Endodermal cell (in vitro differentiated cells): ENCODE results near the gene COCH. TPM values are rescaled to one million over a fixed set of nuclear protein-coding genes. Genes with fewer than 3 reads are reported as not detected.

Experiments
- DNase-seq: peaks from one replicate; pipeline ENCODE4 v3.0.0-alpha.2; 2017
- H3K27ac ChIP-seq: 2 replicates; pipeline ENCODE4 v1.5.1; 2013; ENCODE audit warnings: mild to moderate bottlenecking, low read depth, low read length, moderate library complexity
- H3K27me3 ChIP-seq: 2 replicates; pipeline ENCODE4 v1.6.1; 2013; ENCODE audit warnings: mild to moderate bottlenecking, low read length, moderate library complexity; ENCODE audit not compliant: insufficient read depth, control insufficient read depth, poor library complexity, severe bottlenecking
- H3K36me3 ChIP-seq: 2 replicates; pipeline ENCODE4 v1.7.0; 2013; ENCODE audit warnings: mild to moderate bottlenecking, low read length, moderate library complexity; ENCODE audit not compliant: control insufficient read depth, insufficient read depth
- H3K4me1 ChIP-seq: one replicate; pipeline ENCODE4 v1.7.0; 2013; ENCODE audit warnings: low read length; ENCODE audit not compliant: control insufficient read depth, insufficient read depth
- H3K4me3 ChIP-seq: 2 replicates; pipeline ENCODE4 v1.5.1; 2013; ENCODE audit warnings: mild to moderate bottlenecking, low read length, moderate library complexity
- H3K9ac ChIP-seq: 2 replicates; pipeline ENCODE4 v1.6.1; 2013; ENCODE audit warnings: mild to moderate bottlenecking, low read length, moderate library complexity; ENCODE audit not compliant: poor library complexity, severe bottlenecking; ENCODE audit errors: extremely low read depth
- H3K9me3 ChIP-seq: 2 replicates; pipeline ENCODE4 v1.6.1; 2013; ENCODE audit warnings: mild to moderate bottlenecking, low read length, moderate library complexity; ENCODE audit not compliant: control insufficient read depth
- H3K27ac Mint-ChIP-seq: 2 replicates; pipeline ENCODE4 v1.8.0; 2020; ENCODE audit warnings: mixed read lengths
- H3K27me3 Mint-ChIP-seq: 2 replicates; pipeline ENCODE4 v1.8.0; 2021; ENCODE audit warnings: mild to moderate bottlenecking, mixed read lengths; ENCODE audit not compliant: insufficient read depth
- H3K36me3 Mint-ChIP-seq: 2 replicates; pipeline ENCODE4 v1.8.0; 2020; ENCODE audit warnings: low read depth, mixed read lengths
- H3K4me1 Mint-ChIP-seq: 2 replicates; pipeline ENCODE4 v1.8.0; 2020; ENCODE audit warnings: mixed read lengths
- H3K4me3 Mint-ChIP-seq: 2 replicates; pipeline ENCODE4 v1.8.0; 2020; ENCODE audit warnings: mild to moderate bottlenecking, moderate library complexity, mixed read lengths
- H3K9me3 Mint-ChIP-seq: 2 replicates; pipeline ENCODE4 v1.8.0; 2020; ENCODE audit warnings: mild to moderate bottlenecking, mixed read lengths
- WGBS, 2 experiments: methylation state at CpG; one replicate each; pipeline versions ENCODE4 v1.1.5 to v1.1.7; 2013; ENCODE audit warnings: missing lambda C conversion rate in 2 of 2, mixed read lengths in 1 of 2; ENCODE audit not compliant: insufficient coverage in 1 of 2, insufficient read length in 1 of 2; 5-methylcytosine and 5-hydroxymethylcytosine counted together
- total RNA-seq, 2 donors: library from RNA; stranded (reverse); fragmentation: NEBNext Ultra II Directional in 1 of 2; extraction: Animal tissue kit (Norgen Biotek cat#: 25700) in 1 of 2; gene quantifications; 2 replicates in 1 of 2; 3 replicates in 1 of 2; pipeline ENCODE4 v1.2.1, GENCODE V29; 2021
- TF ChIP-seq, protein P1 (sequence below): fragments of 200-600 bp; sonication (generic); conservative IDR thresholded peaks from 2 replicates; pipeline ENCODE4 v1.5.0; 2021; ENCODE audit warnings: antibody characterized with exemption, mild to moderate bottlenecking

Gene COCH
- total RNA-seq, 2 donors from 2014 or later: 59.1 to 76.2 TPM

DNA sequence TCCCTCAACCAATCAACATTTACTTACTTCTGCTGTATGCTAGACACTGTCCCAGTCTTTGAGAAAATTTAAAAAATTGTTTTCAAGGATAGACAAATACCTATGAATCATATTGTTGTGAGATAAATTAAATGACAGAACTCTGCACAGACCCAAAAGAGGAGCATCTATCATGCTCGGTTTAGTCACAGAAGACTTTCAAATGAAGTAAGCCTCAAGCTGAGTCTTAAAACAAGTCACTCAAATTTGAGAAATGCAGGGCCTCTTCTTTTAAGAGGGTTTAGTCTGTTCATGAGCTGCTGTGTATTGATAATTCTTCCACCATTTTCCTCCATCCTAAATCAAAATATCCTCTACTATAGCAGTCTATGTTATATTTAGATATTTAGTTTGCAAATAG is 24.4 kb upstream of the COCH start:
- WGBS, 2 experiments: 94 to 100% methylated on average over 1 of the region's 1 CpG
- Mint-ChIP-seq H3K36me3 (no peaks in the 10 kb centered on the region), H3K27ac (no peak overlapping the region), H3K9me3 (no peaks in the 10 kb centered on the region), H3K27me3 (peaks cover 1% of the 10 kb centered on the region), H3K4me3 (no peak overlapping the region), H3K4me1 (no peaks in the 10 kb centered on the region)
- Histone ChIP-seq H3K9me3 (no peaks in the 10 kb centered on the region), H3K27me3 (no peaks in the 10 kb centered on the region), H3K4me1 (no peaks in the 10 kb centered on the region), H3K27ac (no peak overlapping the region), H3K4me3 (no peak overlapping the region), H3K9ac (no peak overlapping the region), H3K36me3 (no peaks in the 10 kb centered on the region)
- DNase-seq: no peak
- TF ChIP-seq, protein P1, sequence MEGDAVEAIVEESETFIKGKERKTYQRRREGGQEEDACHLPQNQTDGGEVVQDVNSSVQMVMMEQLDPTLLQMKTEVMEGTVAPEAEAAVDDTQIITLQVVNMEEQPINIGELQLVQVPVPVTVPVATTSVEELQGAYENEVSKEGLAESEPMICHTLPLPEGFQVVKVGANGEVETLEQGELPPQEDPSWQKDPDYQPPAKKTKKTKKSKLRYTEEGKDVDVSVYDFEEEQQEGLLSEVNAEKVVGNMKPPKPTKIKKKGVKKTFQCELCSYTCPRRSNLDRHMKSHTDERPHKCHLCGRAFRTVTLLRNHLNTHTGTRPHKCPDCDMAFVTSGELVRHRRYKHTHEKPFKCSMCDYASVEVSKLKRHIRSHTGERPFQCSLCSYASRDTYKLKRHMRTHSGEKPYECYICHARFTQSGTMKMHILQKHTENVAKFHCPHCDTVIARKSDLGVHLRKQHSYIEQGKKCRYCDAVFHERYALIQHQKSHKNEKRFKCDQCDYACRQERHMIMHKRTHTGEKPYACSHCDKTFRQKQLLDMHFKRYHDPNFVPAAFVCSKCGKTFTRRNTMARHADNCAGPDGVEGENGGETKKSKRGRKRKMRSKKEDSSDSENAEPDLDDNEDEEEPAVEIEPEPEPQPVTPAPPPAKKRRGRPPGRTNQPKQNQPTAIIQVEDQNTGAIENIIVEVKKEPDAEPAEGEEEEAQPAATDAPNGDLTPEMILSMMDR: no peak

DNA sequence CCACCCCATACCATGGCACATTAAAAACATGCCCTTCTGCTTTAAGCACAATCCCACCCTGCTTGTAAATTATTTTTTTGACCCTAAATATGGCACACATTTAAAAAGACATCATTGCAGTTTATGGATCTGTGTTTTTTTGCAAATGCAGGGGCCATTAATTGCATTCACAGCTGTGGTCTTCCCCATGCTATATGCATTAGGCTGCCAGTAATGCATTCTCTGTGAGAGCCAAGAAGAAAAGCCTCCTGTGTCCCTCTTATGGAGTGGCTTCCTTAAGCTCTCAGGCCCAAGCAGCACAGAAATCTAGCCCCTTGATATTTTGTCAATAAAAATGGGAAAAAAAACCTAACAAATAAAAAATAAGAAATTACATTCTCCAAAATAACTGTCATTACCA is 20.4 kb upstream of the COCH start:
- no peak overlapping the region for H3K27ac ChIP-seq
- Mint-ChIP-seq H3K27ac (no peak overlapping the region), H3K27me3 (no peaks in the 10 kb centered on the region), H3K36me3 (no peaks in the 10 kb centered on the region), H3K9me3 (no peaks in the 10 kb centered on the region), H3K4me1 (no peaks in the 10 kb centered on the region), H3K4me3 (no peak overlapping the region)
- H3K9ac ChIP-seq: no peak overlapping the region
- no peaks in the 10 kb centered on the region for H3K4me1 ChIP-seq
- no peak overlapping the region for H3K4me3 ChIP-seq
- no peak for DNase-seq
- H3K9me3 ChIP-seq: no peaks in the 10 kb centered on the region
- TF ChIP-seq, protein P1: no peak
- H3K36me3 ChIP-seq: no peaks in the 10 kb centered on the region
- H3K27me3 ChIP-seq: no peaks in the 10 kb centered on the region

DNA sequence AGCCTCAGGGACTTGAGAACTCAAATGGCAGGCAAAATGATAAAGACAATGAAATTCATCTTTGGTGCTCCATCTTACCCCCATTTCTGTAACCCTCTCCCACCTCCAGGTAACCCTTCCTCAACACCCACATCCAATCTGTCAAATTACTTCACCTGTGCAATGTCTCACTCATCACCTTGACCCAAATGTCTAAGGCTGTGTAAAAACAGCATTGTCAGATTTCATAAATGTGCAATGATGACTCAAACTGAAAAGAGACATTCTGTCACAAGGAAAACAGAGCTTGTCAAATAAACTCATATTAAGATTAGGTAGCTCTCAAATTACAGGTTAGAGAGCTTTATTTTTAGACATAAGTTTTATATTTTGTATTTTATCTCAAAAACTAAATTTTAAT is 19.9 kb upstream of the COCH start:
- H3K9ac ChIP-seq: no peak overlapping the region
- H3K4me3 ChIP-seq: no peak overlapping the region
- H3K27ac ChIP-seq: no peak overlapping the region
- no peak overlapping the region for H3K27ac Mint-ChIP-seq
- H3K36me3 ChIP-seq: no peaks in the 10 kb centered on the region
- H3K36me3 Mint-ChIP-seq: no peaks in the 10 kb centered on the region
- no peaks in the 10 kb centered on the region for H3K9me3 ChIP-seq
- no peak overlapping the region for H3K4me3 Mint-ChIP-seq
- TF ChIP-seq, protein P1: no peak
- no peaks in the 10 kb centered on the region for H3K9me3 Mint-ChIP-seq
- H3K27me3 Mint-ChIP-seq: no peaks in the 10 kb centered on the region
- no peaks in the 10 kb centered on the region for H3K4me1 Mint-ChIP-seq
- no peaks in the 10 kb centered on the region for H3K4me1 ChIP-seq
- H3K27me3 ChIP-seq: no peaks in the 10 kb centered on the region
- DNase-seq: no peak
